Measurements from ENCODE around the gene LRRC34. TPM values are rescaled to one million over a fixed set of nuclear protein-coding genes. Genes with fewer than 3 reads are reported as not detected.

The LRRC34 gene
- total RNA-seq = 1 to 10 TPM in 1 of 2 donors, under 1 TPM in 1; 0.42 to 2.8 TPM
- 1 to 10 TPM in 1 of 2 donors, under 1 TPM in 1; 0.22 to 1.3 TPM for polyA plus RNA-seq

GRCh38 chr3:169812332-169813235, at the start of gene LRRC34, which contains the start of gene LRRIQ4:
LRRC34 (minus strand) TSS chr3:169812904; CDS start chr3:169812548, 356 bp downstream.
LRRIQ4 (plus strand) TSS chr3:169812870; CDS start chr3:169821922, 9,052 bp downstream.
- H3K36me3 ChIP-seq (ENCODE audit: control insufficient read depth in 4 of 4, insufficient read depth in 3 of 4, low read depth in 1 of 4, low read length in 3 of 4) = no peaks in the 10 kb centered on the region
- H3K27me3 ChIP-seq (ENCODE audit: control insufficient read depth in 4 of 4, insufficient read depth in 4 of 4, low read length in 3 of 4) = no peaks in the 10 kb centered on the region
- no peak within 1 kb of the TSS for H3K9ac ChIP-seq (ENCODE audit: low read depth in 1 of 2, low read length in 2 of 2)
- H3K27ac ChIP-seq (ENCODE audit: low read depth in 1 of 2, low read length in 2 of 2) = peak within 1 kb of the TSS in 1 of 2 donors; percentile 50
- DNase-seq (ENCODE audit: low spot score) = peak; percentile 67
- no peak for TF ChIP-seq FOXA2 (IDR thresholded peaks at IDR 0.05)
- no peak for TF ChIP-seq EGR1 (IDR thresholded peaks at IDR 0.05; ENCODE audit: low read depth in 2 of 2)
- TF ChIP-seq HNF4G (IDR thresholded peaks at IDR 0.05) = no peak
- no peak for TF ChIP-seq FOXA1 (IDR thresholded peaks at IDR 0.05)
- H3K4me3 ChIP-seq (ENCODE audit: low read depth in 1 of 3, low read length in 3 of 3) = peak within 1 kb of the TSS; percentile 40 to 55 (median 50)
- 6% methylated on average over 56 of the region's 56 CpGs for WGBS
- peaks cover 4 to 23% (median 17%) of the 10 kb centered on the region in 4 donors for H3K4me1 ChIP-seq (ENCODE audit: control insufficient read depth in 4 of 4, insufficient read depth in 4 of 4, low read length in 3 of 4)
- H3K9me3 ChIP-seq (ENCODE audit: control insufficient read depth in 4 of 4, low read length in 3 of 4) = peaks cover 0 to 9% (median 0%) of the 10 kb centered on the region in 4 donors

GRCh38 chr3:169861871-169862270, 49.2 kb upstream of the LRRC34 start:
- no peak for DNase-seq (ENCODE audit: low spot score)
- 92% methylated on average over 5 of the region's 5 CpGs for WGBS
- no peak overlapping the region for H3K4me3 ChIP-seq (ENCODE audit: low read depth in 1 of 3, low read length in 3 of 3)
- H3K9ac ChIP-seq (ENCODE audit: low read depth in 1 of 2, low read length in 2 of 2) = no peak overlapping the region
- TF ChIP-seq ATF3 (IDR thresholded peaks at IDR 0.05) = no peak
- no peak for TF ChIP-seq EGR1 (IDR thresholded peaks at IDR 0.05; ENCODE audit: low read depth in 2 of 2)
- TF ChIP-seq GABPA (IDR thresholded peaks at IDR 0.05 in 1 of 2, conservative IDR thresholded peaks at IDR 0.05 in 1 of 2) = no peak
- TF ChIP-seq RAD21 (IDR thresholded peaks at IDR 0.05) = no peak
- no peak for TF ChIP-seq FOXA2 (IDR thresholded peaks at IDR 0.05)
- no peak for TF ChIP-seq SP1 (IDR thresholded peaks at IDR 0.05)
- TF ChIP-seq, protein P1, sequence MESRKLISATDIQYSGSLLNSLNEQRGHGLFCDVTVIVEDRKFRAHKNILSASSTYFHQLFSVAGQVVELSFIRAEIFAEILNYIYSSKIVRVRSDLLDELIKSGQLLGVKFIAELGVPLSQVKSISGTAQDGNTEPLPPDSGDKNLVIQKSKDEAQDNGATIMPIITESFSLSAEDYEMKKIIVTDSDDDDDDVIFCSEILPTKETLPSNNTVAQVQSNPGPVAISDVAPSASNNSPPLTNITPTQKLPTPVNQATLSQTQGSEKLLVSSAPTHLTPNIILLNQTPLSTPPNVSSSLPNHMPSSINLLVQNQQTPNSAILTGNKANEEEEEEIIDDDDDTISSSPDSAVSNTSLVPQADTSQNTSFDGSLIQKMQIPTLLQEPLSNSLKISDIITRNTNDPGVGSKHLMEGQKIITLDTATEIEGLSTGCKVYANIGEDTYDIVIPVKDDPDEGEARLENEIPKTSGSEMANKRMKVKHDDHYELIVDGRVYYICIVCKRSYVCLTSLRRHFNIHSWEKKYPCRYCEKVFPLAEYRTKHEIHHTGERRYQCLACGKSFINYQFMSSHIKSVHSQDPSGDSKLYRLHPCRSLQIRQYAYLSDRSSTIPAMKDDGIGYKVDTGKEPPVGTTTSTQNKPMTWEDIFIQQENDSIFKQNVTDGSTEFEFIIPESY (IDR thresholded peaks at IDR 0.05) = no peak
- TF ChIP-seq JUND (IDR thresholded peaks at IDR 0.05) = no peak
- TF ChIP-seq, protein P2, sequence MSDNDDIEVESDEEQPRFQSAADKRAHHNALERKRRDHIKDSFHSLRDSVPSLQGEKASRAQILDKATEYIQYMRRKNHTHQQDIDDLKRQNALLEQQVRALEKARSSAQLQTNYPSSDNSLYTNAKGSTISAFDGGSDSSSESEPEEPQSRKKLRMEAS (IDR thresholded peaks at IDR 0.05) = no peak
- TF ChIP-seq REST (IDR thresholded peaks at IDR 0.05) = no peak
- TF ChIP-seq HNF4G (IDR thresholded peaks at IDR 0.05) = no peak
- no peak for TF ChIP-seq CTCF (IDR thresholded peaks at IDR 0.05; ENCODE audit: low read depth, low read length, missing input control)
- no peak for TF ChIP-seq TAF1 (conservative IDR thresholded peaks at IDR 0.05)
- TF ChIP-seq NR2F2 (IDR thresholded peaks at IDR 0.05) = no peak
- no peak for TF ChIP-seq YY1 (IDR thresholded peaks at IDR 0.05)
- H3K27me3 ChIP-seq (ENCODE audit: control insufficient read depth in 4 of 4, insufficient read depth in 4 of 4, low read length in 3 of 4) = no peaks in the 10 kb centered on the region
- no peaks in the 10 kb centered on the region for H3K36me3 ChIP-seq (ENCODE audit: control insufficient read depth in 4 of 4, insufficient read depth in 3 of 4, low read depth in 1 of 4, low read length in 3 of 4)
- no peak overlapping the region for H3K27ac ChIP-seq (ENCODE audit: low read depth in 1 of 2, low read length in 2 of 2)
- H3K9me3 ChIP-seq (ENCODE audit: control insufficient read depth in 4 of 4, low read length in 3 of 4) = no peaks in the 10 kb centered on the region
- peaks cover 0 to 3% (median 1%) of the 10 kb centered on the region in 4 donors for H3K4me1 ChIP-seq (ENCODE audit: control insufficient read depth in 4 of 4, insufficient read depth in 4 of 4, low read length in 3 of 4)

Measured in liver (tissue), 9 donors.